GM12872 (cell line): Measurements from ENCODE around the gene GJB1.
A peak's percentile ranks its signal among the peaks of the same experiment; 100 is the strongest.

Source experiments
- CTCF ChIP-seq: IDR thresholded peaks from 3 replicates; pipeline ENCODE4 v1.5.1; 2011; ENCODE audit warnings: low read depth, mild to moderate bottlenecking, low read length, moderate library complexity; ENCODE audit not compliant: insufficient read depth

Gene GJB1

DNA sequence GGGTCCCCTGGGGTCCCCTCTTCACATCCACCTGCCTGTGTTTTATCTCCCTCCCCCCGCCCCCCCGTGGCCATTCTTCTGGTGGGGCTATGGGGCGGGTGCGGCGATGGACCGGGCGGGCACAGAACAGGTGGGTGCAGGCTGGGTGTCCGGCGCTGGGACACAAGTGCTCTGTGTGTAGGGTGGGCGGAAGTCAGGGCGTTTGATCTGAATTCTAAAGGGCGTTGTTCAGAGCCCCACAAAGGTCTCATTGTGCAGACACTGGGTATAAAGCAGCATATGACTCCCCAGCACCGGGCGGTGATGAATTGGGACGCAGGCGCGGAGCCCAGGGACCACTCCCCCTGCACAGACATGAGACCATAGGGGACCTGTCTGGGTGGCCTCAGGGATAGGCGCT, at the start of gene GJB1:
Gene GJB1 (plus strand): TSS at position 296 of the 400 bp plus-strand sequence. CDS start 484 bp downstream, outside the sequence.
- no peak for TF ChIP-seq CTCF

- no peak for TF ChIP-seq CTCF
These were observed 49.6 kb upstream of the GJB1 start for GRCh38 chrX:71173440-71173839.

- no peak for TF ChIP-seq CTCF
These were observed 48.2 kb upstream of the GJB1 start for GRCh38 chrX:71174795-71175194.

DNA sequence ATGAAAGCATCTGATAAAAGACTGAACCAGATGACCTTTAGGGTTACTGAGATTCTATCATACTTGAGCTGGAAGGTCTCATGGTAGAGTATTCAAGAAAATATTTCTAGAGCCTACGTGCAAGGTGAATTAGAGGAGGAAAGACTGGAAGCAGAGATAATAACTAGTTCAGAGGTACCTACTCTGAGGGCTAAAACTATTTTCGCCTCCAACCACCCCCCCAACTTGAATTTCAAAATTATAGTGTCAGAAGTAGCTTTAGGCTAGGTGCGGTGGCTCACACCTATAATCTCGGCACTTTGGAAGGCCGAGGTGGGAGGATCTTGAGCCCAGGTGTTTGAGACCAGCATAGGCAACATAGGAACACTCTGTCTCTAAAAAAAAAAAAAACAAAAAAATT, 47.5 kb upstream of the GJB1 start:
- no peak for TF ChIP-seq CTCF

GRCh38 chrX:71177327-71177726, 45.7 kb upstream of the GJB1 start:
- TF ChIP-seq CTCF = no peak

DNA sequence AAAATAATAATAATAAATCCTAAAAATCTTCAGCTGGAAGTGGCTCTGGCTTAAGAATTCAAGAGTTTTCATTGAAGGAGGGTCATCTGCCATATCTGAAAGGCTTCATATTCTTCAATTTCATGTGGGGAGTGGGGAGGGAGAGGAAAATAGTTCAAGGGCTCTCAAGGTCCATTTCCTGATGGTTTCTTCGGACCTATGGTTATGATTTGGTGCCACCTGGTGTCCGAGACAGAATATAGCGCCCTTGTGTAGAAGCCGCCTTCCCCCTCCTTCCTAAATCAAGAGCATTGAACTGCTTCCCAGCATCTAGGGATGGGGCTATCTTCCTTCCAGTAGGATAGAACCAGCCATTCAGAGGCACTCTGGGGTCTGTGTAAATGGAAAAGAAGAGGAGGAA, 44.1 kb upstream of the GJB1 start:
- peak; percentile 59 for TF ChIP-seq CTCF

- TF ChIP-seq CTCF = no peak
These were observed 41.5 kb upstream of the GJB1 start for GRCh38 chrX:71181558-71181909.
